K562 (cell line): ENCODE measurements around the gene KMT5B. TPM values are rescaled to one million over a fixed set of nuclear protein-coding genes. Genes with fewer than 3 reads are reported as not detected.

Experiments
- ARID2 ChIP-seq: fragments of 450-650 bp; IDR thresholded peaks from 2 replicates; pipeline ENCODE4 v1.6.1; 2017; ENCODE audit warnings: antibody characterized with exemption, mild to moderate bottlenecking
- DMBX1 ChIP-seq: fragments of 250-450 bp; sonication (Bioruptor Pico); IDR thresholded peaks from 2 replicates; pipeline ENCODE4 v1.8.0; 2022; ENCODE audit warnings: inconsistent platforms, mild to moderate bottlenecking, moderate library complexity, borderline replicate concordance
- FIP1L1 ChIP-seq: fragments of 200-400 bp; formaldehyde crosslinking; IDR thresholded peaks from 2 replicates; pipeline ENCODE4 v1.6.1; 2018; ENCODE audit warnings: mild to moderate bottlenecking, low read depth, low read length; ENCODE audit not compliant: poor library complexity, severe bottlenecking
- KDM4B ChIP-seq, 2 experiments: fragments of 450-650 bp in 1 of 2; sonication (generic) in 1 of 2; IDR thresholded peaks; 2 replicates each; pipeline ENCODE4 v1.6.1; 2016 to 2017; ENCODE audit warnings: borderline replicate concordance in 2 of 2, antibody characterized with exemption in 1 of 2, low read depth in 1 of 2, mild to moderate bottlenecking in 1 of 2
- NRF1 ChIP-seq, 2 experiments: fragments of 450-650 bp; IDR thresholded peaks in 1 of 2; conservative IDR thresholded peaks in 1 of 2; 2 replicates each; pipeline ENCODE4 v1.6.1; 2014; ENCODE audit warnings: mild to moderate bottlenecking in 2 of 2
- POLR2G ChIP-seq: fragments of 200-400 bp; formaldehyde crosslinking; IDR thresholded peaks from 2 replicates; pipeline ENCODE4 v1.6.1; 2017; ENCODE audit warnings: low read depth, mild to moderate bottlenecking, antibody characterized with exemption, low read length, moderate library complexity
- PPARD ChIP-seq: fragments of 250-450 bp; sonication (Bioruptor Pico); IDR thresholded peaks from 2 replicates; pipeline ENCODE4 v1.8.0; 2022; ENCODE audit warnings: inconsistent platforms, mild to moderate bottlenecking, moderate library complexity
- SIN3A ChIP-seq, 2 experiments: fragments of 150-350 bp in 1 of 2; IDR thresholded peaks; 2 replicates each; pipeline ENCODE4 v1.6.1; 2011 to 2016; ENCODE audit warnings: borderline replicate concordance in 2 of 2, low read depth in 2 of 2, low read length in 2 of 2, mild to moderate bottlenecking in 2 of 2, moderate library complexity in 2 of 2; ENCODE audit not compliant: control insufficient read depth in 1 of 2
- SP2 ChIP-seq: IDR thresholded peaks from 2 replicates; pipeline ENCODE4 v1.6.1; 2011; ENCODE audit warnings: mild to moderate bottlenecking, low read depth, low read length, moderate library complexity; ENCODE audit not compliant: poor library complexity, severe bottlenecking; ENCODE audit errors: extremely low read depth
- ZC3H11A ChIP-seq: IDR thresholded peaks from 2 replicates; pipeline ENCODE4 v1.6.1; 2012; ENCODE audit warnings: low read depth, low read length, improper control_type of control experiment
- ZKSCAN3 ChIP-seq: fragments of 250-450 bp; sonication (Bioruptor Pico); IDR thresholded peaks from 2 replicates; pipeline ENCODE4 v1.4.0; 2020
- ZNF274 ChIP-seq: IDR thresholded peaks from 2 replicates; pipeline ENCODE4 v1.6.1; 2011; ENCODE audit warnings: low read depth, mild to moderate bottlenecking, low read length, moderate library complexity, borderline replicate concordance
- polyA plus RNA-seq, 8 experiments: library from polyadenylated mRNA; depleted of rRNA in 4 of 8; stranded (reverse) in 5 of 8; unstranded in 3 of 8; fragments of >200 nt; fragmentation: Nextera tagmentation in 2 of 8; fragmentation: Illumina TruSeq in 1 of 8; extraction: Ambion mirVana in 2 of 8; extraction: Trizol in 1 of 8; gene quantifications; 2 replicates each; pipeline versions ENCODE4 v1.2.1 to v1.2.3, GENCODE V29; 2011 to 2014; ENCODE audit warnings: inconsistent platforms in 1 of 8, missing spikeins in 1 of 8
- total RNA-seq, 7 experiments: library from RNA; depleted of rRNA in 6 of 7; stranded (reverse); fragments of >200 nt in 6 of 7; fragmentation: Illumina TruSeq in 2 of 7; extraction: Trizol in 2 of 7; gene quantifications; 2 replicates each; pipeline versions ENCODE4 v1.2.1 to v1.2.3, GENCODE V29; 2011 to 2021; ENCODE audit warnings: low replicate concordance in 1 of 7
- TF ChIP-seq, protein P1 (sequence below), 2 experiments: fragments of 450-650 bp; IDR thresholded peaks; 2 replicates each; pipeline ENCODE4 v1.6.1; 2018; ENCODE audit warnings: mild to moderate bottlenecking in 2 of 2, low read depth in 1 of 2; ENCODE audit not compliant: partially characterized antibody in 2 of 2
- TF ChIP-seq, protein P2 (sequence below): fragments of 450-650 bp; formaldehyde crosslinking; IDR thresholded peaks from 2 replicates; pipeline ENCODE4 v1.4.0; 2020; ENCODE audit warnings: mild to moderate bottlenecking, moderate library complexity
- TF ChIP-seq, protein P3 (sequence below): fragments of 200-800 bp; sonication (Bioruptor generic); IDR thresholded peaks from 2 replicates; pipeline ENCODE4 v1.6.1; 2016; ENCODE audit warnings: missing genetic modification characterization, missing compliant biosample characterization

Gene KMT5B
- total and polyA plus RNA-seq, 9 of the 15 experiments (the other 6 are each of a cell fraction or from before 2014, with no cell fraction given) = 7.3 to 27.3 (median 20.9) TPM

GRCh38 chr11:68257477-68258362 lies 44.6 kb upstream of the KMT5B start (continued):
- no peak for TF ChIP-seq SIN3A (IDR thresholded peaks at IDR 0.05; ENCODE audit: borderline replicate concordance in 2 of 2, control insufficient read depth in 1 of 2, low read depth in 2 of 2, low read length in 2 of 2)
- no peak for TF ChIP-seq SP2
- no peak for TF ChIP-seq ZKSCAN3 (CRISPR knock-in tag)
- TF ChIP-seq FIP1L1 = no peak
- TF ChIP-seq POLR2G = peak; percentile 73
- TF ChIP-seq ZNF274 = no peak
- TF ChIP-seq, protein P1, sequence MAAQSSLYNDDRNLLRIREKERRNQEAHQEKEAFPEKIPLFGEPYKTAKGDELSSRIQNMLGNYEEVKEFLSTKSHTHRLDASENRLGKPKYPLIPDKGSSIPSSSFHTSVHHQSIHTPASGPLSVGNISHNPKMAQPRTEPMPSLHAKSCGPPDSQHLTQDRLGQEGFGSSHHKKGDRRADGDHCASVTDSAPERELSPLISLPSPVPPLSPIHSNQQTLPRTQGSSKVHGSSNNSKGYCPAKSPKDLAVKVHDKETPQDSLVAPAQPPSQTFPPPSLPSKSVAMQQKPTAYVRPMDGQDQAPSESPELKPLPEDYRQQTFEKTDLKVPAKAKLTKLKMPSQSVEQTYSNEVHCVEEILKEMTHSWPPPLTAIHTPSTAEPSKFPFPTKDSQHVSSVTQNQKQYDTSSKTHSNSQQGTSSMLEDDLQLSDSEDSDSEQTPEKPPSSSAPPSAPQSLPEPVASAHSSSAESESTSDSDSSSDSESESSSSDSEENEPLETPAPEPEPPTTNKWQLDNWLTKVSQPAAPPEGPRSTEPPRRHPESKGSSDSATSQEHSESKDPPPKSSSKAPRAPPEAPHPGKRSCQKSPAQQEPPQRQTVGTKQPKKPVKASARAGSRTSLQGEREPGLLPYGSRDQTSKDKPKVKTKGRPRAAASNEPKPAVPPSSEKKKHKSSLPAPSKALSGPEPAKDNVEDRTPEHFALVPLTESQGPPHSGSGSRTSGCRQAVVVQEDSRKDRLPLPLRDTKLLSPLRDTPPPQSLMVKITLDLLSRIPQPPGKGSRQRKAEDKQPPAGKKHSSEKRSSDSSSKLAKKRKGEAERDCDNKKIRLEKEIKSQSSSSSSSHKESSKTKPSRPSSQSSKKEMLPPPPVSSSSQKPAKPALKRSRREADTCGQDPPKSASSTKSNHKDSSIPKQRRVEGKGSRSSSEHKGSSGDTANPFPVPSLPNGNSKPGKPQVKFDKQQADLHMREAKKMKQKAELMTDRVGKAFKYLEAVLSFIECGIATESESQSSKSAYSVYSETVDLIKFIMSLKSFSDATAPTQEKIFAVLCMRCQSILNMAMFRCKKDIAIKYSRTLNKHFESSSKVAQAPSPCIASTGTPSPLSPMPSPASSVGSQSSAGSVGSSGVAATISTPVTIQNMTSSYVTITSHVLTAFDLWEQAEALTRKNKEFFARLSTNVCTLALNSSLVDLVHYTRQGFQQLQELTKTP (IDR thresholded peaks at IDR 0.05; ENCODE audit: low read depth in 1 of 2, partially characterized antibody in 2 of 2) = no peak
- no peak for TF ChIP-seq PPARD (CRISPR knock-in tag)
- peak; percentile 29 to 32; a peak in 1 of 4 replicates for TF ChIP-seq NRF1 (conservative IDR thresholded peaks at IDR 0.05 in 1 of 2, IDR thresholded peaks at IDR 0.05 in 1 of 2)
- TF ChIP-seq KDM4B (IDR thresholded peaks at IDR 0.05; ENCODE audit: borderline replicate concordance in 2 of 2, low read depth in 1 of 2) = no peak
- peak; percentile 92 for TF ChIP-seq ARID2
- TF ChIP-seq, protein P2, sequence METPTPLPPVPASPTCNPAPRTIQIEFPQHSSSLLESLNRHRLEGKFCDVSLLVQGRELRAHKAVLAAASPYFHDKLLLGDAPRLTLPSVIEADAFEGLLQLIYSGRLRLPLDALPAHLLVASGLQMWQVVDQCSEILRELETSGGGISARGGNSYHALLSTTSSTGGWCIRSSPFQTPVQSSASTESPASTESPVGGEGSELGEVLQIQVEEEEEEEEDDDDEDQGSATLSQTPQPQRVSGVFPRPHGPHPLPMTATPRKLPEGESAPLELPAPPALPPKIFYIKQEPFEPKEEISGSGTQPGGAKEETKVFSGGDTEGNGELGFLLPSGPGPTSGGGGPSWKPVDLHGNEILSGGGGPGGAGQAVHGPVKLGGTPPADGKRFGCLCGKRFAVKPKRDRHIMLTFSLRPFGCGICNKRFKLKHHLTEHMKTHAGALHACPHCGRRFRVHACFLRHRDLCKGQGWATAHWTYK (CRISPR knock-in tag) = peak; percentile 93
- TF ChIP-seq, protein P3, sequence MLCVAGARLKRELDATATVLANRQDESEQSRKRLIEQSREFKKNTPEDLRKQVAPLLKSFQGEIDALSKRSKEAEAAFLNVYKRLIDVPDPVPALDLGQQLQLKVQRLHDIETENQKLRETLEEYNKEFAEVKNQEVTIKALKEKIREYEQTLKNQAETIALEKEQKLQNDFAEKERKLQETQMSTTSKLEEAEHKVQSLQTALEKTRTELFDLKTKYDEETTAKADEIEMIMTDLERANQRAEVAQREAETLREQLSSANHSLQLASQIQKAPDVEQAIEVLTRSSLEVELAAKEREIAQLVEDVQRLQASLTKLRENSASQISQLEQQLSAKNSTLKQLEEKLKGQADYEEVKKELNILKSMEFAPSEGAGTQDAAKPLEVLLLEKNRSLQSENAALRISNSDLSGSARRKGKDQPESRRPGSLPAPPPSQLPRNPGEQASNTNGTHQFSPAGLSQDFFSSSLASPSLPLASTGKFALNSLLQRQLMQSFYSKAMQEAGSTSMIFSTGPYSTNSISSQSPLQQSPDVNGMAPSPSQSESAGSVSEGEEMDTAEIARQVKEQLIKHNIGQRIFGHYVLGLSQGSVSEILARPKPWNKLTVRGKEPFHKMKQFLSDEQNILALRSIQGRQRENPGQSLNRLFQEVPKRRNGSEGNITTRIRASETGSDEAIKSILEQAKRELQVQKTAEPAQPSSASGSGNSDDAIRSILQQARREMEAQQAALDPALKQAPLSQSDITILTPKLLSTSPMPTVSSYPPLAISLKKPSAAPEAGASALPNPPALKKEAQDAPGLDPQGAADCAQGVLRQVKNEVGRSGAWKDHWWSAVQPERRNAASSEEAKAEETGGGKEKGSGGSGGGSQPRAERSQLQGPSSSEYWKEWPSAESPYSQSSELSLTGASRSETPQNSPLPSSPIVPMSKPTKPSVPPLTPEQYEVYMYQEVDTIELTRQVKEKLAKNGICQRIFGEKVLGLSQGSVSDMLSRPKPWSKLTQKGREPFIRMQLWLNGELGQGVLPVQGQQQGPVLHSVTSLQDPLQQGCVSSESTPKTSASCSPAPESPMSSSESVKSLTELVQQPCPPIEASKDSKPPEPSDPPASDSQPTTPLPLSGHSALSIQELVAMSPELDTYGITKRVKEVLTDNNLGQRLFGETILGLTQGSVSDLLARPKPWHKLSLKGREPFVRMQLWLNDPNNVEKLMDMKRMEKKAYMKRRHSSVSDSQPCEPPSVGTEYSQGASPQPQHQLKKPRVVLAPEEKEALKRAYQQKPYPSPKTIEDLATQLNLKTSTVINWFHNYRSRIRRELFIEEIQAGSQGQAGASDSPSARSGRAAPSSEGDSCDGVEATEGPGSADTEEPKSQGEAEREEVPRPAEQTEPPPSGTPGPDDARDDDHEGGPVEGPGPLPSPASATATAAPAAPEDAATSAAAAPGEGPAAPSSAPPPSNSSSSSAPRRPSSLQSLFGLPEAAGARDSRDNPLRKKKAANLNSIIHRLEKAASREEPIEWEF (CRISPR knock-in tag) = no peak
- peak; percentile 82 for TF ChIP-seq DMBX1 (CRISPR knock-in tag)
- no peak for TF ChIP-seq ZC3H11A
